GM12892 (cell line): ENCODE measurements around the gene CYS1.

ENCODE experiments used
- DNase-seq: peaks from one replicate; pipeline ENCODE4 v3.0.0; 2011; ENCODE audit not compliant: insufficient read length
- FAIRE-seq: peaks from 2 replicates; lab custom pipeline; 2011; peaks lifted over from hg19 to GRCh38; lab: Jason Lieb, UNC
- POLR2A ChIP-seq: IDR thresholded peaks from 2 replicates; pipeline ENCODE4 v1.6.1; 2011; ENCODE audit warnings: low read depth, low read length, control low read depth
- POLR2AphosphoS5 ChIP-seq: IDR thresholded peaks from 2 replicates; pipeline ENCODE4 v1.6.1; 2011; ENCODE audit warnings: low read depth, low read length, control low read depth
- TAF1 ChIP-seq: IDR thresholded peaks from 2 replicates; pipeline ENCODE4 v1.6.1; 2011; ENCODE audit warnings: low read depth, mild to moderate bottlenecking, control low read depth, low read length, borderline replicate concordance

Gene CYS1

DNA sequence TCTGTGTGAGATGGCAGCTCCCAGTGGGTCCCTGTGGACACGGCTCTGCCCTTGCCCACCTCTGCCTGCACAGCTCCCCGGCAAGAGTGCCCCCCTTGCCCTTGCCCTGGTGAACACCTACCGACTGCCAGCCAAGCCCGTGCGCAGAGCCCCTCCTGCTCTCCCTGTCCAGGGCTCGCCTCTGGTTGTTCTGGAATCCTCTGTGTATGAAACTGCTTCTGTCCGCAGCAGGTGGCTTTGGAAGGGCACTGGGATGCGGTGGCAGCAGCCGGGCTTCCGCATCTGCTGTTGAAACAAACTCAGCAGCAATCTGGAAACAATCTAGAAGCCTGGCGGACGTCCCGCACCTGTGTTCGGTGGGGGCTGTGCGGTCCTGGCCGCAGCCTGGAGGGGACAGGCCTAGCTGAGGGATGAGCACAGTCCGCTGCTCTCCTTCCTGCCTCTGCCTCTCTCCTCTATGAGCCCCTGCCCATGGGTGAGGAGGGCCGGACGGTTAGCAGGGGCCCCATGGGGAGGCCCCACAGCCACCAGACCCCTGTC is 70.9 kb downstream of the CYS1 start:
- TF ChIP-seq TAF1: no peak
- TF ChIP-seq POLR2A: no peak
- TF ChIP-seq POLR2AphosphoS5: no peak
- FAIRE-seq (no peak), DNase-seq (no peak)

DNA sequence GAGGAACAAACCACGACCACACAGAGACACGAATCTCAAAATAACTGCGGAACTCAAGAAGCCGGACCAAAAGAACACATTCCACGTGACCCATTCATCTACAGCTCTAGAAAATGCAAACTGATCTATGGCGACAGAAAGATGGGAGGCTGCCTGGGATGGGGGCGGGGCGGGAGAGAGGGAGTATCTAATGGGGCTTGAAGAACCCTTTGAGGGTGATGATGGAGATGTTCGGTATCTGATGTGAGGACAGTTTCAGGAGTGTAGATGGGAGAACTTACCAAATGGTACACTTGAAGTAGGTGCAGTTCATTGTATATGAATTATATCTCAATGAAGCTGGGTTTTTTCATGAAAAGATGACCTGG is 71.4 kb downstream of the CYS1 start:
- no peak for FAIRE-seq
- DNase-seq: no peak
- TF ChIP-seq POLR2A: no peak
- TF ChIP-seq POLR2AphosphoS5: no peak
- no peak for TF ChIP-seq TAF1

DNA sequence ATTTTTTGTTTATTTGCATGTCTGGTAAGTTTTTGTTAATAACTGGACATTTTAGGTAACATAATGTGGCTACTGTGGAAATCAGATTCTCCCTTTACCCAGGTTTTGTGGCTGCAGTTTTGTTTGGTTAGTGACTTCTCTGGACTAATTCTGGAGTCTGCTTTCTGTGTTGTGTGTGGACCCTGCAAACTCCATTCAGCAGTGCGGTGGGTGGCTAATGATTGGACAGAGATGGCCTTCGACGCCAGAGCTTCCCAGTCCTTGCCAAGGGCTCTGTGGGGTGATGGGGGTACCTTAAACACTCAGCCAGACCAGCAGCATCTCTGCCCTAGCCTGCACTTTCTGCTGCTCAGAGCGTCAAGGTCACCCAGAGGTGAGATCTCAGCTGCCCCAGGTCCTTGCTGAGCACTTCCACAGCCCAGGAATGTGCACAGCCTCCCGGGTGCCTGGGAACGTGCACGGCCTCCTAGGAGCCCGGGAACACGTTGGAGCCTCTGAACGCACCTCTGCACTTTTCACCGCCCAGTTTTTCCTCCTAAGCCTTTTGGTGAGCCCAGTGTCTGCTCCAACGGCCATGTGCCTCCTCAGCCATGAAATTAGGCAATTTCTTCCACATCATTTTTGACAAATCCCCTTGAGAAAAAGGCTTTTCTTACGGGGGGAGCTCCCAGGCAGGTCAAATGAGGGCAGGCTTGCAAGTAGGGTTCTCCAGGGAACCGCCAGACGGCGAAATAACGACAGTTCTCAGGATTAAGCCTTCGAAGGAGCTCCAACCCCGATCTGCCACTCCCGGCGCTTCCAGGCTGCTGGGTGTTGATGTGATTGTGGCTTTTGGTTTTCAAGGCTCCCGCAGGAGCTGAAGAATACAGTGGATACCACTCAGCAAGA is 72.0 kb downstream of the CYS1 start:
- TF ChIP-seq POLR2A (no peak), TAF1 (no peak), POLR2AphosphoS5 (no peak)
- no peak for DNase-seq
- FAIRE-seq: no peak

DNA sequence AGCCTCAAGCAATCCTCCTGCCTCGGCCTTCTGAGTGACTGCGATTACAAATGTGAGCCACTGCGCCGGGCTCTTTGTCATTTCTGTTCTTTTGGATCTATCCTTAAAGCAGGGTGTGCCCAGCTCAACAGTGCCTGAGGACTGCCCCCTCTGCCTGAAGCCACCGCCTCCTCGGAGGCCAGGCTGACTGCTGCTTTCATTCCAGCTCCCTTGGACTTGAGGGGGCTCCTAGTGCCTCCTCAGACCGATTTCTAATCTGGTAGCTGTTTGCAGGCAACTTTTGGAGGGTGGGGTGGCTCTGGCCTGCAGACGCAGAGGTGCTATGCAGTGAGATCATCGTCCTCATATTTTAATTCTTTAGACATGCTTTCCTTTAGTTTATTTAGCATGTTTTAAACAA is 72.8 kb downstream of the CYS1 start:
- DNase-seq: no peak
- TF ChIP-seq TAF1 (no peak), POLR2AphosphoS5 (no peak), POLR2A (no peak)
- FAIRE-seq: no peak
